Measurements from ENCODE around the gene HTR7.
A peak's percentile ranks its signal among the peaks of the same experiment; 100 is the strongest.

HTR7 gene

DNA sequence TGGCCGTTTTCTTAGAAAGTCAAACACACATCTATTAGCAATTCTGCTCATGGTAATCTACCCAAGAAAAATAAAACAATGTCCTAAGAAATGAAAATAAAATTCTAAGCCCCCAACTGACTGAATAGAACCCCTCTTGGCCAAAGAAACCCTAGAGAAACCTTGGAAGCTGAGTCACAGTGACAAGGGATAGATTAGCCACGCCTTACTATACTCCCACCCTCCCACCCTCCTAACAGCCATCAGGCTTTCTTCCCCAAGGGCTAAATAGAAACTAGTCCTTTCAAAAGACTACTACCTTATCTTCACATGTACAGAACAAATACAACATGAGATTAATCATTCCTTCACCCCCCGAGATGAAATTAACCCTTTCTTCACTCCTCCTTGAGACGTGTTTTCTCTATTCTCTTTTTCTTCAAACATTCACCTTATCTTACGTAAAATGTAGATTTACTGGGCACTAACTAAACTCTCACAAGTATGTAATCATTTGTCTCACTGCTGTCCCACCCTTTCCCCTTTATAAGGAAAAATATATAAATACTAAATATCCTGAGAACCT, 57.5 kb downstream of the HTR7 start:
- no peak for DNase-seq

DNA sequence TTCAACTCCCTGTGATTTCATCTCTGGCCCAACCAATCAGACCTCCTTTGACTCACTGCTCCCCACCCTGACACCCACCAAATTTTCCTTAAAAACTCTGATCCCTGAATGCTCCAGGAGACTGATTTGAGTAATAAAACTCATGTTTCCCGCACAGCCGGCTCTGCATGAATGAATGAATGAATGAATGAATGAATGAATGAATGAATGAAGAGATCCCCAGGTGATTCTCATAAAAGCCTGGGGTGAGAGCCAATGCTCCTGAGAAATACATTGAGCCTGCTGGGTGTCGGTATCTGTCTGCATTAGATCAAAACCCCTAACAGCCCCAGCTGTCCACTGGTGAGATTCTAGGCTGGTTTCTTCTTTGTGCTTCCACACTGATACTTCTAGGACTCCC, 58.7 kb downstream of the HTR7 start:
- no peak for DNase-seq

GRCh38 chr10:90798482-90798881, 59.4 kb downstream of the HTR7 start:
- DNase-seq, result no peak

DNA sequence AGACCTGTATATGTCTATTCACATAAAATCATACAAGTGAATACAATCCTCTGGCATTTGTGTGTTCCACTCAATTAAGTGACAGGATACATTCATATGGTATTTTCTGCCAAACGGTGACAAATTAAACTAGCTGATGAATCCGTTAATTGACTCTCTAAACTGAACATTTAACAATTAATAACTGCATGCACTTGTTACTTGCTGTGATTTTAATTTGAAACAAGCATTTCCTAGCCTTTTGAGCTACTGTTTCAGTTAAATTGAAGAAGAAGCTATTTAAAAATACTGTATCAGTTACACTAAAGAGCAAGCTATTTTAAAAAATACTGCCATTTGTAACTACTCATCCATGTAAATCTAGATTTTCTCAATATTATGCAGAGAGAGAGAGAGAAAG, 67.4 kb downstream of the HTR7 start:
- DNase-seq, result no peak

- no peak for DNase-seq
These were observed 68.9 kb downstream of the HTR7 start for GRCh38 chr10:90788968-90789367.

GRCh38 chr10:90788199-90788491, 69.7 kb downstream of the HTR7 start:
- DNase-seq, result no peak

- peak in 1 of 2 donors; percentile 9 for DNase-seq
These were observed 70.2 kb downstream of the HTR7 start for GRCh38 chr10:90787393-90788198.

DNA sequence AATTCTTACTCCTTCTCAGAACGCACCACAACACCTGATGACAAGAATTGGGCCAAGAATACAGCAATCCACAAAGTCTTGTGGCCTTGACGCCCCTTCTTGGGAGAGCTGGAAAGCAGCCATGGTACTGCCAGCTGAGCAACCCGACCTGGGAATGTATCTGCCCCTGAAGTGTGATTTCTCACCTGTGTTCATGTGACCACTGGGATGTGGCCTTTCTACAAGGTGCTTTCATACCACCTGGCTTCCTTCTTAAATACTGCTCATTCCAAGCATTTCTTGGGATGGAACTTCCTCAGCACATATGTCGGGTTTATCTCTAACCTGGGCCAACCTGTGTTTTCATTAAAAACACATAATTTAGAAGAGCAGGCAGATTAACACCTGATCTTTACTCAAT, 72.1 kb downstream of the HTR7 start:
- no peak for DNase-seq

GRCh38 chr10:90784771-90785170, 73.1 kb downstream of the HTR7 start:
- no peak for DNase-seq

DNA sequence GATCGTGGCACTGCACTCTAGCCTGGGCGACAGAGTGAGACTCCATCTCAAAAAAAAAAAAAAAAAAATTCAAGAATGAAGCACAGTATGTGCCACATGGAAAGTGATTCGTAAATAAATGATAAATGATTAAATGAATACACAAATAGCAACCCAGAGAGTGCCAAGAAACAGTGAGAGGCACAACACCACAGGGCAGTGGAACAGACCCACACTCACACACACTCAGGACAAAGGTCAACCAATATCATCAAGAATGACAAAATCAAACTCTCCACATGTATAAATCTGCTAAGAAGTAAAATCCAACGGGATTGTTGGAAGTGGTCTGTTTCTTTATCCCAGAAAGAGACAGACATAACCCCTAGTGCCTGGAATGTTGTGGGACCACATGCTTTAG, 77.4 kb downstream of the HTR7 start:
- no peak for DNase-seq

DNA sequence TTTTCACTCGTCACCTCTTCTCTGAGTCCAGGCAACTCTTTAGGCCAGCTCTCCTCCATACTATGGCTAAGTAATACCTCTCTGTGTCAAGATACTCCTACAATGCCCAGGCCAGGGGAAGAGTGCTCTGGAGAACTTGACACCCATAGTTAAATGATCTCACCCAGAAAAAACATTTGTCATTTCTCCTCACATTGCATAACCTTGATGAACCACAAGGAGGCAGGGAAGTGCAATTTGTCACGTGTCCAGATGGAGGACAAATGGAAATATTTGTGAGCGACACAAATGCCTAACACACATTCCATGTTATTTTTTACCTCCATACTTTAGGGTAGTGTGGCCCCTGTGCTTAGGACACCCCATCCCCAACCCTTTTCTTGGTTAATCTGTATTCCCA, 78.3 kb downstream of the HTR7 start:
- DNase-seq, result no peak

DNA sequence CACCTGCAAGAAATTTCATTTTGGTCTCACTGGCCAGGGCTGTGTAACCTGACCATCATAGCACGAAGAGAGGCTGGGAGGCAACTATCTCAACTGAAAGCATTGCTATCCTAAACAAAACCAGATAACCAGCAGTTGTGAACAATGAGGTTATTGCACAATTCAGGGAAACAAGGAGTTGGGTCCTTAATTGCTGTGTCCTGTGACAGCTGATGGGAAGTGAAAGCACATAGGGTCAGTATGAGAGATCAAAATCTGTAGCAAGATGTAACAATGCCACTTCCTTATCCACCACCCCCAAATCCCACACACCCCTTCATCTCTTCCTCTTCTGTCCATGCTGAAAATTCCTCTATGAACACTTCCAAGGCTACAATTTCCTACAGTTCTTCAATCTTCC, 80.2 kb downstream of the HTR7 start:
- no peak for DNase-seq

GRCh38 chr10:90775351-90776028, 82.3 kb downstream of the HTR7 start:
- DNase-seq, result no peak

GRCh38 chr10:90769946-90770841, 87.6 kb downstream of the HTR7 start:
- no peak for DNase-seq

- DNase-seq, result peak in 1 of 2 donors; percentile 41
These were observed 106.5 kb downstream of the HTR7 start for GRCh38 chr10:90751107-90751997.

DNA sequence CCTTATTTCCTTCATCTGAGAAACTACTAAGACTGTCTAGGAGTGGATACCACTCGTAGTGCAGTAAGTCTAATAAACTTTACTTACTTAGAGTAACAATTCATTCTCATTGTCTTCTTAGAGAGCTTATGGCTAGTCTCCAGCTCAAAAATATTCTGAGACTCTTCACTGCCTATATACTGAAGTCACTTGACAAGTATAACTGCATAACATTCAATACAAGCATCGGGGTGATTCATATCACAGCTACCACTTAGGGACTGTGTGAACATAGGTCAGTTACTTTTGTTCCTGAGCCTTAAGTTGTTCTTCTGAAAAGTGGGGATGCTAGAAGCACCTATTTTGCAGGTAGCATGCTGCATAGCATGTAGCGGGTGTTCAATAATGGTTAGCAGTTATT, 111.0 kb downstream of the HTR7 start:
- no peak for DNase-seq

- DNase-seq, result no peak
These were observed 112.3 kb downstream of the HTR7 start for GRCh38 chr10:90745565-90745964.

- no peak for DNase-seq
These were observed 114.5 kb downstream of the HTR7 start for GRCh38 chr10:90743291-90743690.

DNA sequence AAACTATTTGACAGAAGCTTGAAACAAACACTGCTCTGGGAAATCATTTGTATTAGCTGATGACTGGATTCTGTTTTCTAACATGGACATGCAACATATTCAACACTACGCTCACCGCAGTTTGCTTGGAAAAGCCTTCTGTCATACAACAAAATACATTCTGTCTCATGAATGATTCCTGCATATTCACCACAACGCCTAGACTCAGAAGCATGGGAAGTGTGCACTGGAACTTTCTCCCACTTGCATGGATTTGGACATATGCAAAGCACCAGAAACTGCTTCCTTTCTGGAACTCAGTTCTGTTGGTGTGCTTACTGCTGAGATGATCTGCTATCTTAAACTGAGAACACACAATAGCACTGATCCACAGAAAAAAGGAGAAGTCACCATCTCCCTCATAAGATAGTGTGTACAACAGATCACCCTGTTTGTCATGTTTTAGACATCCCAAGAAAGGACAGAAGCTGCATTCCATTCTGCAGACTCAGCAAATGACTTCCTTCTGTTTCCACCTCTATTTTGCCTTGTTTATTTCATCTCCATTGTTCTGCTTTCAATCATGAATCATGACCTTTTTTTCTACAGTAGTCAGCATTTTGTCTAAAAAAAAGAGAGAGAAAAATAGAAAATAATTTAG, 115.8 kb downstream of the HTR7 start:
- no peak for DNase-seq

DNA sequence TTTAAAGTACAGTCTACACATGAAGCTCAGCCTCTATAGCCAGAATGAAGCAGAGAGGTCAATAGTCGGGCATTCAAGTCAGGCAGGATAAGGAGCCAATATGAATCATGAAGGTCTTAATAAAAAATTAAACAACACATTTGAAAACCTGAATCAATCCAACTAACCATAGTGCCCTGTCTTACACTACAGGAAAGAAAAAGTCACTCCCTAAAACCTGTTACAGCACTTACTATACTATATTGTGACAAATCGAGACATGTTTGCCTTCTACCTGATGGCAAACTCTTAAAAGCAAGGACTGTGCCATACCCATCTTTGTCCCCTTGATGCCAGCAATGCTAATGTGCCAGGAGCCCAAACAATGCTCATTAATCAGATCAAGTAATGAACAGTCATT, 117.6 kb downstream of the HTR7 start:
- DNase-seq, result no peak

GRCh38 chr10:90738885-90739284, 119.0 kb downstream of the HTR7 start:
- no peak for DNase-seq

DNA sequence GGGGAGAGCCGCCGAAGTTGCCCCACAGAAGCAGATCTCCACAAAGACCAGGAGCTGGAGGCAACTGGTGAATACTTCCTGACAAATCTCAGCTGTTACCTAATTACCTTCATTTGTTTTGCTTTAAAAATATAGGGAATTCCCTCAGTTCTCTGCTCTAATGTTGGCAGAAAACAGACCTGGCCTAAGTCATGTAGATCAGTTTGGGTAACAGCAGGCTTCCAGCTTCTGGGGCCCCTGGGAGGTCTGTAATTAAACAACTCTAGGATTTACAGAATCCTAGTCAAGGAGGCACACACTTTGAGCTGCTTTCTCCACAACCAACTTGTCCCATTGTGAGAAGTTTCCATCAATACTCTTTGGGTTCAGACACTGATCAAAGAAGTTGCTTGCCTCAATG, 123.4 kb downstream of the HTR7 start:
- DNase-seq, result no peak

All from activated CD4-positive, alpha-beta T cell treated with anti-CD3 and anti-CD28 coated beads for 4 hours (primary cell).